ENCODE measurements around the gene LENEP. TPM values are rescaled to one million over a fixed set of nuclear protein-coding genes. Genes with fewer than 3 reads are reported as not detected.

LENEP gene
- total RNA-seq, 1 experiment from 2014 or later, result 0.50 TPM

- H3K9me3 Mint-ChIP-seq (ENCODE audit: unreplicated experiment), result no peaks in the 10 kb centered on the region
- no peak for DNase-seq
- no peak overlapping the region for H3K4me3 Mint-ChIP-seq (ENCODE audit: unreplicated experiment)
- no TSS peak for BruUV-seq (replicated peaks)
- peaks cover 25% of the 10 kb centered on the region for H3K4me1 Mint-ChIP-seq (ENCODE audit: low read depth, unreplicated experiment)
- H3K27ac Mint-ChIP-seq (ENCODE audit: unreplicated experiment), result peak overlapping the region; percentile 45
- intact Hi-C loops (cut with micrococcal nuclease; ENCODE audit: unreplicated experiment), result no loop called here
- Histone ChIP-seq H3K36me3 (ENCODE audit: control insufficient read depth, insufficient read depth, low read length) (peaks cover 3% of the 10 kb centered on the region; the same call in 1 of the 2 replicates), H3K27me3 (replicated peaks; ENCODE audit: control insufficient read depth, insufficient read depth, low read length) (no peaks in the 10 kb centered on the region), H3K9me3 (no peaks in the 10 kb centered on the region), H3K4me1 (peaks cover 48% of the 10 kb centered on the region), H3K4me3 (ENCODE audit: low read depth, low read length) (no peak overlapping the region)
- H3K27me3 Mint-ChIP-seq (ENCODE audit: insufficient read depth, unreplicated experiment), result no peaks in the 10 kb centered on the region
- ChIA-PET POLR2A (interaction anchor here (0.6 kb wide), 1 partner anchor 66 kb away, joined by 6 read pairs; no protein-coding TSS in a partner anchor), CTCF (interaction anchor here (0.6 kb wide), 2 partner anchors 17 to 22 kb away, joined by 3 to 5 read pairs; partner anchors contain the start of gene LENEP)
- H3K36me3 Mint-ChIP-seq (ENCODE audit: insufficient read depth, unreplicated experiment), result peaks cover 35% of the 10 kb centered on the region
- no peak for TF ChIP-seq CTCF (IDR thresholded peaks at IDR 0.05; ENCODE audit: insufficient read depth in 1 of 2, low read depth in 1 of 2, low read length in 1 of 2, severe bottlenecking in 1 of 2, unreplicated experiment in 1 of 2)
Measured at GRCh38 chr1:155010211-155010918, 17.0 kb downstream of the LENEP start.

- H3K9me3 ChIP-seq, result no peaks in the 10 kb centered on the region
- no peak for DNase-seq
- no peaks in the 10 kb centered on the region for H3K27me3 ChIP-seq (replicated peaks; ENCODE audit: control insufficient read depth, insufficient read depth, low read length)
- H3K36me3 ChIP-seq (ENCODE audit: control insufficient read depth, insufficient read depth, low read length), result peaks cover 2% of the 10 kb centered on the region
- BruUV-seq (replicated peaks), result no TSS peak
- no peaks in the 10 kb centered on the region for H3K9me3 Mint-ChIP-seq (ENCODE audit: unreplicated experiment)
- ChIA-PET CTCF (no interaction called here), POLR2A (no interaction called here)
- no peak overlapping the region for H3K4me3 ChIP-seq (ENCODE audit: low read depth, low read length)
- H3K36me3 Mint-ChIP-seq (ENCODE audit: insufficient read depth, unreplicated experiment), result peaks cover 41% of the 10 kb centered on the region
- peaks cover 25% of the 10 kb centered on the region for H3K4me1 Mint-ChIP-seq (ENCODE audit: low read depth, unreplicated experiment)
- no peak overlapping the region for H3K4me3 Mint-ChIP-seq (ENCODE audit: unreplicated experiment)
- H3K27me3 Mint-ChIP-seq (ENCODE audit: insufficient read depth, unreplicated experiment), result no peaks in the 10 kb centered on the region
- peaks cover 43% of the 10 kb centered on the region for H3K4me1 ChIP-seq
- no peak for TF ChIP-seq CTCF (IDR thresholded peaks at IDR 0.05; ENCODE audit: insufficient read depth in 1 of 2, low read depth in 1 of 2, low read length in 1 of 2, severe bottlenecking in 1 of 2, unreplicated experiment in 1 of 2)
- no peak overlapping the region for H3K27ac Mint-ChIP-seq (ENCODE audit: unreplicated experiment)
- intact Hi-C loops (cut with micrococcal nuclease; ENCODE audit: unreplicated experiment), result no loop called here
Measured at GRCh38 chr1:155011004-155011416, 17.6 kb downstream of the LENEP start.

GRCh38 chr1:155011437-155012025 is 18.1 kb downstream of the LENEP start:
- no peak overlapping the region for H3K4me3 ChIP-seq (ENCODE audit: low read depth, low read length)
- no peak for DNase-seq
- Mint-ChIP-seq H3K4me1 (ENCODE audit: low read depth, unreplicated experiment) (peaks cover 25% of the 10 kb centered on the region), H3K36me3 (ENCODE audit: insufficient read depth, unreplicated experiment) (peaks cover 43% of the 10 kb centered on the region), H3K27me3 (ENCODE audit: insufficient read depth, unreplicated experiment) (no peaks in the 10 kb centered on the region), H3K4me3 (ENCODE audit: unreplicated experiment) (no peak overlapping the region), H3K9me3 (ENCODE audit: unreplicated experiment) (no peaks in the 10 kb centered on the region), H3K27ac (ENCODE audit: unreplicated experiment) (no peak overlapping the region)
- POLR2A ChIA-PET, result no interaction called here
- no peaks in the 10 kb centered on the region for H3K9me3 ChIP-seq
- CTCF ChIA-PET, result no interaction called here
- BruUV-seq (replicated peaks), result no TSS peak
- TF ChIP-seq CTCF (IDR thresholded peaks at IDR 0.05; ENCODE audit: insufficient read depth in 1 of 2, low read depth in 1 of 2, low read length in 1 of 2, severe bottlenecking in 1 of 2, unreplicated experiment in 1 of 2), result no peak
- intact Hi-C loops (cut with micrococcal nuclease; ENCODE audit: unreplicated experiment), result no loop called here
- H3K4me1 ChIP-seq, result peaks cover 42% of the 10 kb centered on the region
- peaks cover under 1% of the 10 kb centered on the region for H3K36me3 ChIP-seq (ENCODE audit: control insufficient read depth, insufficient read depth, low read length)
- no peaks in the 10 kb centered on the region for H3K27me3 ChIP-seq (replicated peaks; ENCODE audit: control insufficient read depth, insufficient read depth, low read length)

Data from Caco-2 (cell line).